ENCODE data around the gene COA1.

DNA sequence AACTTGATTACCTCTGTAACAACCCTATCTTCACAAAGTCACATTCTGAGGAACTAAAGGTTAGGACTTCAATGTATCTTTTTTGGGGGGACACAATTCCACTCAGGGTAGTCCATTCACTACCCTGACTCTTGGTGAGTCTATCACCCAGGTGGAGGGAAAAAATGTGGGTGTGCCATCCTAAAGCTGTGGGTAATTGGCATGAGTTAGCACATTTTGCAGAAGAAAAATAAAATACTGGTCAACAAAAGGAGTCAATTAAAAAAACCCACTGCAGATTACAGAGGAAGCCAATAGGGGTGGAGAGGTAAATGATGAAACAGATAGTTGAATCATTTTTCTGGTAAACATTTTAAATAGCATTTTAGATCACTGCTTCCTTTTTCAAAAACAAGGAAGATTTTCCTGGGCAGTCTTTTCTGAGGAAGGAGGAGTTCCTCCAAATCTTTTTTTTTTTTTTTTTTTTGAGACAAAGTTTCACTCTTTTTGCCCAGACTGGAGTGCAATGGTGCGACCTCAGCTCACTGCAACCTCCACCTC lies 24.0 kb upstream of the COA1 start:
- no peak for TF ChIP-seq EP300 (IDR thresholded peaks at IDR 0.05)
- TF ChIP-seq CTCF (IDR thresholded peaks at IDR 0.05): no peak
- no peak for TF ChIP-seq POLR2A (IDR thresholded peaks at IDR 0.05)

Data from gastroesophageal sphincter (tissue), 3 donors.